ENCODE measurements around the gene PLAAT1. TPM values are rescaled to one million over a fixed set of nuclear protein-coding genes. Genes with fewer than 3 reads are reported as not detected.

The PLAAT1 gene
- total RNA-seq, 6 experiments from 2014 or later, result 0.31 TPM; not detected in 5

DNA sequence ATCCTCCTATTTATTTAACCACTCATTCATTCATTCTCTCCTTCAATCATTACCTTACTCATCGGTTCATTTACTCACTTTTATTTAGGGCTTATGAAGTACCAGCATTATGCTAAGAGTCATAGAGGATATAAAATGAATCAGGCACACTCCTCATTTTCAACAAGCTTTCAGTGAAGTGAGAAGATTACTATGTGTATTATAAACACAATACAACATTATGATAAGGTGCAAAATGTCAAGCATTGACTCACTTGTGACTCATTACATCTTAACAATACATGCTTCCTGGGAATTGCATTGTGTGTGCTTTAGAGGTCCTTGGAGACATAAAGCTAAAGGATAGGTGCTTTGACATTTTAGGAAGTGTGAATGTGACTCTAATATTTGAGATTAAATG is 60.4 kb downstream of the PLAAT1 start:
- no peaks in the 10 kb centered on the region for H3K9me3 ChIP-seq
- ATAC-seq (peak in 2 of 4 donors; percentile 50 to 63), DNase-seq (no peak)
- intact Hi-C loops (cut with DNase I), result no loop called here
- no peaks in the 10 kb centered on the region for H3K27me3 ChIP-seq
- TF ChIP-seq POLR2A (IDR thresholded peaks at IDR 0.05), result no peak
- TF ChIP-seq, protein P1, sequence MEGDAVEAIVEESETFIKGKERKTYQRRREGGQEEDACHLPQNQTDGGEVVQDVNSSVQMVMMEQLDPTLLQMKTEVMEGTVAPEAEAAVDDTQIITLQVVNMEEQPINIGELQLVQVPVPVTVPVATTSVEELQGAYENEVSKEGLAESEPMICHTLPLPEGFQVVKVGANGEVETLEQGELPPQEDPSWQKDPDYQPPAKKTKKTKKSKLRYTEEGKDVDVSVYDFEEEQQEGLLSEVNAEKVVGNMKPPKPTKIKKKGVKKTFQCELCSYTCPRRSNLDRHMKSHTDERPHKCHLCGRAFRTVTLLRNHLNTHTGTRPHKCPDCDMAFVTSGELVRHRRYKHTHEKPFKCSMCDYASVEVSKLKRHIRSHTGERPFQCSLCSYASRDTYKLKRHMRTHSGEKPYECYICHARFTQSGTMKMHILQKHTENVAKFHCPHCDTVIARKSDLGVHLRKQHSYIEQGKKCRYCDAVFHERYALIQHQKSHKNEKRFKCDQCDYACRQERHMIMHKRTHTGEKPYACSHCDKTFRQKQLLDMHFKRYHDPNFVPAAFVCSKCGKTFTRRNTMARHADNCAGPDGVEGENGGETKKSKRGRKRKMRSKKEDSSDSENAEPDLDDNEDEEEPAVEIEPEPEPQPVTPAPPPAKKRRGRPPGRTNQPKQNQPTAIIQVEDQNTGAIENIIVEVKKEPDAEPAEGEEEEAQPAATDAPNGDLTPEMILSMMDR (IDR thresholded peaks at IDR 0.05), result no peak
- H3K27ac ChIP-seq, result no peak overlapping the region
- H3K36me3 ChIP-seq, result no peaks in the 10 kb centered on the region
- no peaks in the 10 kb centered on the region for H3K4me1 ChIP-seq
- no peak overlapping the region for H3K4me3 ChIP-seq
- WGBS (ENCODE audit: insufficient coverage, low coverage, low lambda C conversion rate, missing lambda C conversion rate), result 88% methylated on average over 1 of the region's 1 CpG

DNA sequence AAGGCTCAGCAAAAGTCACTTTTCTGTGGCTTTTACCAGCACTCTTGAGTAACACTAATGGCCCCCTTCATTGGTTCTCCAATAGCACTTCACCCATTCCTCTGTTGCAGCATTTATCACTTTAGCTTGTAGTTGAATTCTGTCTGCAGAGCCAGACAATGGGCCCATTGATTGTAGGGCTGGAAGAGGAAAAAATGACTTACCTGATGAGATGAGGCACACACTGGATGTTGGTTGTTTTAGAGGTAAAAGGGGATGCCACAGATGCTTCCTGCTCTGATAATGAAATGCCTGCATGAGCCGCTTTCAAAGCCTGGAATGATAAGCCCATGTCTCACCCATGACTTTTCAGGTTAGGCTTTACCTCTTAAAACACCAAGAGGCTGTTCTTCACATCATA is 64.3 kb downstream of the PLAAT1 start:
- DNase-seq, result no peak
- Histone ChIP-seq H3K27me3 (no peaks in the 10 kb centered on the region), H3K4me3 (no peak overlapping the region), H3K4me1 (no peaks in the 10 kb centered on the region), H3K9me3 (no peaks in the 10 kb centered on the region), H3K36me3 (no peaks in the 10 kb centered on the region), H3K27ac (no peak overlapping the region)
- TF ChIP-seq POLR2A (IDR thresholded peaks at IDR 0.05), result no peak
- TF ChIP-seq, protein P1 (IDR thresholded peaks at IDR 0.05), result no peak
- 63% methylated on average over 1 of the region's 1 CpG for WGBS (ENCODE audit: insufficient coverage, low coverage, low lambda C conversion rate, missing lambda C conversion rate)
- intact Hi-C loops (cut with DNase I), result no loop called here
- ATAC-seq, result no peak

DNA sequence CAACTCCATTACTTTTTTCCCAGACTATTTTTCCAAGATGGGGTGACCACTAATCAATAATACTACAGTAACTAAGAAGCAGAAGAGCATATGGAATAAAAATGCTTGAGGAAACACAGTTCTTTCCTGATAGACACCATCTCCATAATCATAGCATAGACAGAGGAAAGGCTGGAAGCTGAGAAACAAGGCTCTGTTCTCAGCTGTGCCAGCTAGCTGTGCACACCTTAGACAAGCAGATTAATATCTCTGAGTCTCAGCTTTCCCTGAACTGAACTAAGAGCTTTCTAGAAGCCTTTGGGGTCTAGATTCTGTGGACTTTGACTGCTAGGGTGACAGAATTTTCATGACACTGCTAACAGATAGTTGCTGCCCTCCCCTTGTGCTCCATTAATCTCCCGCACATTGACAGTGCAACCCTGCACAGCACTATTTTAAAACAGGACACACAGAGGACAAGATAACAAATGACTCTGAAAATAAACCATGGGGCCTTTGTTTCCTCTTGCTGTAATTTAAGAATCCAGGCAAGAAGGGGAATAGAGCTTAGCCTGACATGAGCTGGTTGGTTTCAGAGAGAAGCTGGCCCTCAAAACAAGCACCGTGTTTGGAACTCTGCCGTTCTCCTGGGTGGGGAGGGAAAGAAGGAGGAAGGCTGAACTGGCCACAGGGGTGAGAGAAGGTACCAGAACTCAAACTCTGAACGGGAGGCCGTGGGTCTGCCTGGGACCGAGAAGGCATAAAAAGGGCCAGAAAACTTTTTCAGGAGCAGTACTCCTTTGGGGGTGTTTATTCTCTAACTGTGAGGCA is 70.1 kb downstream of the PLAAT1 start:
- H3K4me1 ChIP-seq, result no peaks in the 10 kb centered on the region
- 37% methylated on average over 6 of the region's 6 CpGs for WGBS (ENCODE audit: insufficient coverage, low coverage, low lambda C conversion rate, missing lambda C conversion rate)
- H3K36me3 ChIP-seq, result no peaks in the 10 kb centered on the region
- H3K27me3 ChIP-seq, result no peaks in the 10 kb centered on the region
- no peaks in the 10 kb centered on the region for H3K9me3 ChIP-seq
- DNase-seq, result no peak
- no peak for TF ChIP-seq POLR2A (IDR thresholded peaks at IDR 0.05)
- TF ChIP-seq, protein P1 (IDR thresholded peaks at IDR 0.05), result no peak
- H3K4me3 ChIP-seq, result no peak overlapping the region
- H3K27ac ChIP-seq, result no peak overlapping the region
- intact Hi-C loops (cut with DNase I), result no loop called here
- ATAC-seq, result peak in 2 of 4 donors; percentile 22 to 28

DNA sequence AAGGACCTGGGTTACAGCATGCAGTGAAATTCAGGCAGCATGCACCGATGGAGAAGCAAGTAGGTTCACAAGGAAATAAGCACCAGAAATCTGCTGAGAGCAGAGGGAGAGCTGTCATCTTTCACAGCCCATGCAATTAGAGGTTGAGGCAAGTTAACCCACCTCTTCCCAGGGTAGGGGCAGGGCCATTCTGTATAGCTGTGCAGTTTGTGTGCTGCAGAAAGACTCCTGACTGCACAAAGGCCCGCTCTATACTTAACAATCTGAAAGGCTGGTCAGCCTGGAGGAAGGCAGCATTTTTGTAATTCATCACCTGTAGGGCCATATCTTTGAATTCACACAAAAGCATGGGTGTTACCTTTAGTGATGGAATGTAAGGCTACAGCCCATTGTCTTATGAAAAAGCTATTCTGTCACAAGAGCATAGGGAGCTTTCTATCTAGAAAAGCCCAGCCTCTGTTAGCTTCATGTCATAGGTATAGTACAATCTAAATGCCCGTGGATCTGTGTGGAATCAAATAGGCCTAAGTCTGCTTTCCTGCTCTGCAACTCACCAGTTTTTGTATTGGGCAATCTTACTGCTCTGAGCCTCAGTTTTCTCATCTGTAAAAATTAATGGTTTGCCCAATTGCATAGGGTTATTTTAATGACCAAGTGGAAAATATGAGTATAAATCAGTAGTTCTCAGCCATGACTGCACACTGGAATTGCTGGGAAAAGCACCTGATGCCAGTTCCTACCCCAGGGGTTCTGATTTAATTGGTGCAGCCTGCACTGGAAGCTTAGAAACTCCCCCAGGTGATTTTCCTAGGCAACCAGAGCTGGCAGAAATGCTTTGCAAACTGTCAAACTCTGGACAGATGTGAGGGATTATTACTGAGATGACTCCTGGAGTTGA is 72.3 kb downstream of the PLAAT1 start:
- no peak for ATAC-seq
- no peak overlapping the region for H3K4me3 ChIP-seq
- DNase-seq, result no peak
- no peaks in the 10 kb centered on the region for H3K27me3 ChIP-seq
- WGBS (ENCODE audit: insufficient coverage, low coverage, low lambda C conversion rate, missing lambda C conversion rate), result 57% methylated on average over 3 of the region's 3 CpGs
- H3K36me3 ChIP-seq, result no peaks in the 10 kb centered on the region
- H3K27ac ChIP-seq, result no peak overlapping the region
- no peaks in the 10 kb centered on the region for H3K9me3 ChIP-seq
- TF ChIP-seq, protein P1 (IDR thresholded peaks at IDR 0.05), result no peak
- no peak for TF ChIP-seq POLR2A (IDR thresholded peaks at IDR 0.05)
- H3K4me1 ChIP-seq, result no peaks in the 10 kb centered on the region
- intact Hi-C loops (cut with DNase I), result no loop called here

All from right lobe of liver (tissue), 6 donors.